Jurkat, Clone E6-1 (cell line): ENCODE results near the gene FRAS1.
A peak's percentile ranks its signal among the peaks of the same experiment; 100 is the strongest.
"Not testable (repeated sequence)": the region's sequence is repeated elsewhere in the genome, so short reads cannot be mapped to it uniquely, and the experiment has no call there.

Experiments used
- DNase-seq: peaks from one replicate; pipeline ENCODE4 v3.0.0-alpha.2; 2011; ENCODE audit warnings: low read depth, low spot score
- H3K4me3 ChIP-seq: 2 replicates; pipeline ENCODE4 v1.5.1; 2011; ENCODE audit warnings: mild to moderate bottlenecking, low read length, control low read depth, moderate library complexity

The FRAS1 gene

DNA sequence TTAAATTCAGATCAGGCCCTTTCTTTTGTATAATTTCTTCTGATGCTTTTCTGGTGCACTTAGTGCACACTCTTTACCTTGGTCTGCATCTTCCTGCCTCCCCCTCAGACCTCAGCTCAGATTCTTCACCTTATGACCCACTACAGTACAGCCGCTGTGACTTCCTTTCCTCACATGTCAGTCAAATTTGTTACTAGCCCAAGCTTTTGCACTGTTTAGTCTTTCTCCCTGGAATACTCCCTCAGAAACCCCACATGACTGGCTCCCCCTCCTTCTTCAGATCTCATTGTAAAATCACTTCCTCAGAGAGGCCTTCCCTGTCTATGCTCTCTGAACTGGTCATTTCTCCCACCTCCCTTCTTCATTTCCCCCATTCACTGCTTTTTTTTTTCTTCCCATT lies 132.9 kb downstream of the FRAS1 start:
- no peak for DNase-seq
- no peak overlapping the region for H3K4me3 ChIP-seq

DNA sequence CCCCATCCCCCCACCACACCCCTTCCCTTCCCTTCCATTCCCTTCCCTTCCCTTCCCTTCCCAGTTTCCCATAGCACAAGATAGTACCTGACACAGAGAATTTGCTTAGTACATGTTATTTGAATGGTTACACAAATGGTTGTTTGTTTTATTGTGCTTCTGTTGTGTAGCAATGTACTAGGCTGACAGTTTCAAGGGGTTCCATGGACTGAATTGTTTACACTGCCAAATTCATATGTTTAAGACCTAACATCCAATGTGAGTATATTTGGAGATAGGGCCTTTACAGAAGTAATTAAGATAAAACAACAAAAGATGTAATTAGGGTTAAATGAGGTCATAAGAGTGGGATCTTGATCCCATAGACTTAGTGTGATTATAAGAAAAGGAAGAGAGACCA lies 133.5 kb downstream of the FRAS1 start:
- no peak overlapping the region for H3K4me3 ChIP-seq

DNA sequence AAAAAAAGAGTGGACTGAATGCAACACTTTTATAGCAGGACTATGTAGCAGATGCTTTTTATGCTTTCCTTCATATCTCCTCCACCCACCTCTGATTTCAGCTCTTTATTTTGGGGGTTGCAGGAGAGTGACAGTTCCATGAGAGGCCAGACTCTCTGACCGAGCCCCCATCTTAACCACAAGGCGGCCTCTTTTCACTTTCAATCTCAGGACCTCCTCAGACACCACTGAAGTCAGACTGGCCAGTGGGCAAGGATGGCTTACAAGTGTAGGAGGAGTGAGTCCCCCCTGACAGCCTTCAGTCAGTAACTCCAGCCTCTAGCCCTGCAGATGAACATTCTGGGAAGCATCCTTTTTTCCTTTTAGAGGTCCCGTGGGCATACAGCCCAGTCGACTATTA lies 140.8 kb downstream of the FRAS1 start:
- H3K4me3 ChIP-seq, result no peak overlapping the region
- DNase-seq, result no peak

More for the DNA sequence above, 133.5 kb downstream of the FRAS1 start:
- DNase-seq, result no peak

GRCh38 chr4:78199984-78200383 lies 142.9 kb downstream of the FRAS1 start:
- DNase-seq, result no peak
- H3K4me3 ChIP-seq, result no peak overlapping the region

- no peak for DNase-seq
- H3K4me3 ChIP-seq, result no peak overlapping the region
These were observed 143.8 kb downstream of the FRAS1 start for GRCh38 chr4:78200949-78201348.

GRCh38 chr4:78204176-78204575 lies 147.1 kb downstream of the FRAS1 start:
- no peak overlapping the region for H3K4me3 ChIP-seq
- no peak for DNase-seq

DNA sequence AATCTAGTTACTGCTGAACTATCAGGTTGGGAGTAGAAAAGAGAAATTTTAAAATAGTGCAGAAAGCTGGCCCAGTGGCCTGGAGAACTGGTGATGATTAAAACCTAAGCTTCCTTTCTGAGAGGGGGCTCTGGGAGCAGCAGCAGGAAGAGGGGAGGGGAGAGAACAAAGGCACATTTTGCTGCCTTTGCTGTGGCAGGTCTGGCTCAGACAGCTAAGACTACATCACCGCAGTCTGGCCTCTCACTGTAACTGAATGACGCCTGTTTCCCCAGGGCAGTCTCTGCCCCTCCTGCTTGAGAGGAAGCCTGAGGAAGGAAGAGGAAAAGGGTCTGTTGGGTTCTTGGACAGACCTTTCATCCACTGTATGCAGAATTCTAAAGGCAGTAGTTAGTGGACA lies 148.5 kb downstream of the FRAS1 start:
- no peak overlapping the region for H3K4me3 ChIP-seq
- DNase-seq, result peak; percentile 24

DNA sequence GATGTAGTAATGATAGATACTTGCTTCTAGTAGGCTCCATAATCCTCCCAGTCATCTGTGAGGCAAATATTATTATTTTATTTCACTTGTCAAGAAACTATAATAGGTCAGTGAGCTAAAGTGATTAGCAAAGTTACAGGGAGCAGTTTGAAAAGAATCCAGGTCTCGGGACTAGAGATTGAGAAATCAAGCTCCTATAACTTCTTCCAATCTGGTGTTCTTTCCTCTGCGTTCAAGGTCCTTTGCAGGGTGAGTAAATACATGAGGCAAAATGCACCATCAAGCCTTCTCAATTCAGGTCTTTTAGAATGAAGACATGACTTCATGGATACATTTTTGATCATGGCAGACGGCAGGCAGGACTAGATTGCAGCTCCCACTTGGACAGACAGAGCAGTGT lies 150.4 kb downstream of the FRAS1 start:
- DNase-seq, result no peak
- no peak overlapping the region for H3K4me3 ChIP-seq

DNA sequence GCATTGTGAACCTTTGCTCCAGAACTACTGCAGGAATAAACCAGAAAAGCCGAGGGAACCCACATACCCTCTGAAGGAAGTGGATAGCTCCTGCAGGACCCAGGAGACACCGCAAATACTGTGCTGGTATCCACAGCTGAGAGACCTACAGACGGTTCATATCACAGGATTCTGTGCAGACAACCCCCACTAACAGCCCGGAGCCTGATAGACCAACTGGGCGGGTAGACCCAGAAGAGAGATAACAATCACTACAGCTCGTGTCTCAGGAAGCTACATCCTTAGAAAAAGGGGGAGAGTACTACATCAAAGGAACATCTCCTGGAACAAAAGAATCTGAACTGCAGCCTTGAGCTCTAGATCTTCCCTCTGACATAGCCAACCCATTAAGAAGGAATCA lies 150.8 kb downstream of the FRAS1 start:
- DNase-seq, result no peak
- H3K4me3 ChIP-seq, result no peak overlapping the region

DNA sequence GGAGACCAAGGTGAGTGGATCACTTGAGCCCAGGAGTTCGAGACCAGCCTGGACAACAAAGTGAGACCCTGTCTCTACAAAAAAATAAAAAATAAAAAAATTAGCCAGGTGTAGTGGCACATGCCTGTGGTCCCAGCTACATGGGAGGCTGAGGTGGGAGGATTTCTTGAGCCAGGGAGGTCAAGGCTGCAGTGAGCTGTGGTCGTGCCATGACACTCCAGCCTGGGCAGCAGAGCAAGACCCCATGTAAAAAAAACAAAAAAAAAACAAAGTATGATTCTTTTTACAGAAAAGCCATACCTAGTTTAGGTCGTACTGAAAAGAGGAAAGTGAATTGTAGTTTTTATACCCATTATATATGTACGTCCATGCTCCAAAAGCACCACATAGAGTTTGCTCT lies 151.8 kb downstream of the FRAS1 start:
- not testable (repeated sequence) for H3K4me3 ChIP-seq, DNase-seq

DNA sequence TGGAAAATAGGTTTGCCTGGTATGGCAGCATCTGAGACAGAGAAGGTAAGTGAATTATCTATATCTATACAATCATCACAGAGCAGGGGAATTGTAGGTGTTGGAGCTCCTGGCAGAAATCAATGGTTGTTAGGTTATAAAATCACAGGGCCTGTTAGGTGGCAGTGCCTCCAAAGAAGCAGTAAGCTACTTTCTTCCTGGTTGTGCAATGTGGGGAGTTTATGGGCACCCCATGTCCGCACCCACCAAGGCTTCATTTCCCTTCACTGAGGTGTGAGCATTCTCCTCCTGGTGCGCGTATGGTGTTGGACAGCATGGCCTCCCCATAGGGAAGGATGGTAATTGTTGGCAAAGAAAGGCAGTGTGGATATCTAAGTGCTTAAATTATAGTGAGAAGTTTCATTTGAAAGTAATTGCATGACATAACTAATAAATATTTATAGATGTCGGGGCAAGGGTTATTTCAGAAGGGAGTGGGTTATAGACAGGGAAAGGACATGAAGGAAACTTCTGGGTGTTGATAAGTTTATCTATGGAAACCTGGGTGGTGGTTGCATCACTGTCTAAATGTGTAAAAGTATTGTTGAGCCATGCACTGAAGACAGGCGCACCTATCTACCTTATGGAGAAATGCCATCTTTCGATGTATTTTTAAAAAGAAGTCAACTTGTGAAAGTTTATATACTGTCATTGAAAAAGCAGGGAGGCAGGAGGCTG lies 153.7 kb downstream of the FRAS1 start:
- H3K4me3 ChIP-seq, result no peak overlapping the region

GRCh38 chr4:78213218-78213617 lies 156.1 kb downstream of the FRAS1 start:
- H3K4me3 ChIP-seq, result no peak overlapping the region
- DNase-seq, result no peak

More for the DNA sequence above, 153.7 kb downstream of the FRAS1 start:
- no peak for DNase-seq

GRCh38 chr4:78214078-78214477 lies 157.0 kb downstream of the FRAS1 start:
- no peak overlapping the region for H3K4me3 ChIP-seq
- DNase-seq, result no peak

- no peak for DNase-seq
These were observed 160.4 kb downstream of the FRAS1 start for GRCh38 chr4:78217557-78217956.

DNA sequence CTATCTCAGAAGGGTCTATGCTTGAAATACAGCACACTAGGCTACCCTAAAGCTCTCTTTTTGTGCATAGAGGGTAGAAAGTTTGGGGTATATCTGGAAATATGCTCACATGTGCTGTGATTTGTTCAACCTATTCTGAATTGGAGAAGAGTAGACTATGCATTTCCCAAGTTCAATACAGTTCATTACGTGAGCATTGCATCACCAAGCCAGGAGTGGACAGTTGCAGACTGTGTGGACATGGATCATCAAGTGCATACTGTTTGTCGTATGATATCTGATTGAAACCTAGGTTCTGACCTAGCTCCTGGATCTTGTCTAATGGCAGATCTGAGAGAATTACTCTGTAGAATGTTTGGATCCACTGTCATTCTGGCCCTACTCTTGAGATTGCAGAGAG lies 161.1 kb downstream of the FRAS1 start:
- no peak for DNase-seq
- no peak overlapping the region for H3K4me3 ChIP-seq

More at GRCh38 chr4:78217557-78217956, 160.4 kb downstream of the FRAS1 start:
- no peak overlapping the region for H3K4me3 ChIP-seq

DNA sequence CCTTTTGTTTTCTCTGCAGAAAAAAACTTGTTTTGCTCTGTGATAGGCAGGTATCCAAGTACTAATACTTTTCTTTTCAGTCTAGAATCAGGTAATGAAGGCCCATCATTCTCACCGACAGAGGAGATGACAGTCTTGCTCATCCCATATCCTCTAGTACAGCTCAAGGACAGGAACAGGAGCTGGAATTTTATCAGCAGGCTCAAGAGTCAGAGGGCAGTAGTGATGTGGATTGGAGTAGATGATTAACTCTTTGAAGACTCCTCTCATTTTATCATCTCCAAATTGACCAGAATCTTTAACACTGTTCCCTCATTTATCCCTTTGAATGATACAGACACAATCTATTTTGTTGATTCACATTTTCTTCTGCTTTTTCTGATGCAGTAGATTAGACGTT lies 162.7 kb downstream of the FRAS1 start:
- DNase-seq, result no peak
- H3K4me3 ChIP-seq, result no peak overlapping the region

GRCh38 chr4:78220283-78220682 lies 163.2 kb downstream of the FRAS1 start:
- no peak for DNase-seq
- H3K4me3 ChIP-seq, result no peak overlapping the region

- H3K4me3 ChIP-seq, result no peak overlapping the region
- DNase-seq, result peak; percentile 76
These were observed 165.6 kb downstream of the FRAS1 start for GRCh38 chr4:78222575-78223186.

DNA sequence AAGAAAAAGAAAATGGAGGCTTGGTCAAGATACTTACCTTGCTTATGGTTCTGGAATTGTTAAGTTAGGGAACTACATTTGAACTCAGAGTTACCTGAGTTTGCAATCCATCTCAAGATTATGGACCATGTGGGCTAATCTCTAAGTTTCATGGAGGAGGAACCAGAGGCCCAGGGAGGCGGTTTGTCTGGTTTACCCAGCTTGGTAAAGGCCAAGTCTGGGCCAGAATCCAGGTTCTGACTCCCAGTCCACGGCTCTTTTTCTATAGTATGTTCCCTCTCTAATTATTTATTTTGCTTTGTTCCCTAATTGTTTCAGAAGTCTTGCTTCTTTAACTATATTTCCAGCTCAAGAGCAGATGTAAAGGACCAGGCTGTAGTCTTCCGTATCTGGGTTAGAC lies 168.1 kb downstream of the FRAS1 start:
- H3K4me3 ChIP-seq, result no peak overlapping the region
- no peak for DNase-seq

GRCh38 chr4:78226279-78226678 lies 169.2 kb downstream of the FRAS1 start:
- H3K4me3 ChIP-seq, result no peak overlapping the region
- no peak for DNase-seq
